Mesendoderm (in vitro differentiated cells): Measurements from ENCODE around the gene MORN4.

Experiments
- DNase-seq: peaks from one replicate; pipeline ENCODE4 v3.0.0; 2013
- H2AK5ac ChIP-seq: 2 replicates; pipeline ENCODE4 v1.6.1; 2013; ENCODE audit warnings: low read length, inconsistent platforms
- H2BK120ac ChIP-seq: 2 replicates; pipeline ENCODE4 v1.6.1; 2013; ENCODE audit warnings: low read depth, mild to moderate bottlenecking, low read length, moderate library complexity, mixed read lengths
- H2BK15ac ChIP-seq: replicated peaks from 2 replicates; pipeline ENCODE4 v1.6.1; 2013; ENCODE audit warnings: low read depth, mild to moderate bottlenecking, moderate library complexity
- H2BK5ac ChIP-seq: 2 replicates; pipeline ENCODE4 v1.6.1; 2013; ENCODE audit warnings: low read length, inconsistent platforms
- H3K18ac ChIP-seq: 2 replicates; pipeline ENCODE4 v1.6.1; 2013; ENCODE audit warnings: mild to moderate bottlenecking, low read length, mixed read lengths
- H3K23ac ChIP-seq: one replicate; pipeline ENCODE4 v1.6.1; 2013; ENCODE audit warnings: low read length
- H3K27ac ChIP-seq: 2 replicates; pipeline ENCODE4 v1.5.1; 2013; ENCODE audit warnings: low read depth, mild to moderate bottlenecking, inconsistent platforms, low read length, moderate library complexity
- H3K27me3 ChIP-seq: 2 replicates; pipeline ENCODE4 v1.6.1; 2013; ENCODE audit warnings: low read length, control low read depth, mild to moderate bottlenecking, inconsistent platforms; ENCODE audit not compliant: insufficient read depth, poor library complexity
- H3K36me3 ChIP-seq: 2 replicates; pipeline ENCODE4 v1.6.1; 2013; ENCODE audit warnings: low read length, inconsistent platforms; ENCODE audit not compliant: control insufficient read depth, insufficient read depth
- H3K4ac ChIP-seq: one replicate; pipeline ENCODE4 v1.6.1; 2013; ENCODE audit warnings: low read depth, mild to moderate bottlenecking, low read length, moderate library complexity
- H3K4me1 ChIP-seq: 2 replicates; pipeline ENCODE4 v1.6.1; 2013; ENCODE audit warnings: low read depth, low read length, inconsistent platforms; ENCODE audit not compliant: control insufficient read depth
- H3K4me2 ChIP-seq: 2 replicates; pipeline ENCODE4 v1.6.1; 2013; ENCODE audit warnings: low read length
- H3K4me3 ChIP-seq: 2 replicates; pipeline ENCODE4 v1.5.1; 2013; ENCODE audit warnings: mild to moderate bottlenecking, low read length
- H3K56ac ChIP-seq: one replicate; pipeline ENCODE4 v1.6.1; 2013; ENCODE audit warnings: low read length
- H3K79me1 ChIP-seq: 2 replicates; pipeline ENCODE4 v1.6.1; 2013; ENCODE audit warnings: low read length, inconsistent platforms
- H3K79me2 ChIP-seq: 2 replicates; pipeline ENCODE4 v1.6.1; 2013; ENCODE audit warnings: mild to moderate bottlenecking, low read length; ENCODE audit not compliant: control insufficient read depth, insufficient read depth
- H3K9ac ChIP-seq: 2 replicates; pipeline ENCODE4 v1.6.1; 2013; ENCODE audit warnings: low read length, inconsistent platforms
- H4K5ac ChIP-seq: one replicate; pipeline ENCODE4 v1.6.1; 2013; ENCODE audit warnings: low read length
- H4K8ac ChIP-seq: one replicate; pipeline ENCODE4 v1.6.1; 2013; ENCODE audit warnings: low read depth, mild to moderate bottlenecking, control low read depth, low read length, moderate library complexity
- WGBS: extraction: QIAGEN DNeasy Blood & Tissue Kit; methylation state at CpG from one replicate; pipeline ENCODE4 v1.1.7; 2013; ENCODE audit warnings: low lambda C conversion rate, missing lambda C conversion rate; ENCODE audit not compliant: insufficient coverage; ENCODE audit errors: extremely low coverage; 5-methylcytosine and 5-hydroxymethylcytosine counted together

MORN4 gene

DNA sequence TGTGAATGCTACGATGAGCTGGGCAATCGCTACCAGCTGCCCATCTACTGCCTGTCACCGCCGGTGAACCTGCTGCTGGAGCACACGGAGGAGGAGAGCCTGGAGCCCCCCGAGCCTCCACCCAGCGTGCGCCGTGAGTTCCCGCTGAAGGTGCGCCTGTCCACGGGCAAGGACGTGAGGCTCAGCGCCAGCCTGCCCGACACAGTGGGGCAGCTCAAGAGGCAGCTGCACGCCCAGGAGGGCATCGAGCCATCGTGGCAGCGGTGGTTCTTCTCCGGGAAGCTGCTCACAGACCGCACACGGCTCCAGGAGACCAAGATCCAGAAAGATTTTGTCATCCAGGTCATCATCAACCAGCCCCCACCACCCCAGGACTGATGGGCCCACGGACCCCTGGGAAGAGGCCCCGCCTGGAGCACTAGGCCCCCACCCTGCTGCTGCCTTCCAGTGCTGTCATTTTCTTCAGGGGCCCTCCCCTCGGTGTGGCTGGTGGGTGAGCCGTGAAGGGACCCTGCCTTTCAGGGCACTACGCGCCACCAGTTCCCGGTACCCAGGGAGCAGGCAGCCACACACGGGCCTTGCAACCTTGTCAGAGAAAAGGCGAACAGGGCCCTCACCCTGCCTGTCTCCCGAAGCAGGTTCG lies 63.0 kb downstream of the MORN4 start:
- H2BK5ac ChIP-seq: no peak overlapping the region
- H3K4me2 ChIP-seq: no peak overlapping the region
- H2BK15ac ChIP-seq: no peak overlapping the region
- no peak overlapping the region for H3K4ac ChIP-seq
- no peaks in the 10 kb centered on the region for H3K27me3 ChIP-seq
- no peak overlapping the region for H3K23ac ChIP-seq
- no peaks in the 10 kb centered on the region for H3K79me1 ChIP-seq
- no peak for DNase-seq
- H3K56ac ChIP-seq: no peak overlapping the region
- no peak overlapping the region for H2AK5ac ChIP-seq
- no peak overlapping the region for H3K4me3 ChIP-seq
- no peaks in the 10 kb centered on the region for H3K4me1 ChIP-seq
- no peak overlapping the region for H3K9ac ChIP-seq
- H3K79me2 ChIP-seq: no peaks in the 10 kb centered on the region
- H3K36me3 ChIP-seq: no peaks in the 10 kb centered on the region
- no peak overlapping the region for H4K8ac ChIP-seq
- H2BK120ac ChIP-seq: no peak overlapping the region
- no peak overlapping the region for H3K18ac ChIP-seq
- no peak overlapping the region for H4K5ac ChIP-seq
- H3K27ac ChIP-seq: no peak overlapping the region
- WGBS: no CpG with 5 or more reads among the region's 33 CpGs

DNA sequence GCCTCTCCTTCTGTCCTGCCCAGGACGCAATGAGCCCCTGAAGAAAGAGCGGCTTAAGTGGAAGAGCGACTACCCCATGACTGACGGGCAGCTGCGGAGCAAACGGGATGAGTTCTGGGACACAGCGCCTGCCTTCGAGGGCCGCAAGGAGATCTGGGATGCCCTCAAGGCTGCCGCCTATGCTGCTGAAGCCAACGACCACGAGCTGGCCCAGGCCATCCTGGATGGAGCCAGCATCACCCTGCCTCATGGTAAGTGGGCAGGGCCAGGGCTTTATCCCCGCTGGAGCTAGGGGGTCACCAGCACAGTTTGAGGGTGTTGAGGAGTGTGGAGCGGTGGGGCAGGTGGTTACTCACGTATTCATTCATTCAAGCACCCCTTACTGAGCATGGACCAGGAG lies 65.4 kb downstream of the MORN4 start:
- no peak overlapping the region for H3K23ac ChIP-seq
- no CpG with 5 or more reads among the region's 15 CpGs for WGBS
- H2AK5ac ChIP-seq: no peak overlapping the region
- no peak overlapping the region for H3K18ac ChIP-seq
- H3K27me3 ChIP-seq: no peaks in the 10 kb centered on the region
- no peak for DNase-seq
- H3K56ac ChIP-seq: no peak overlapping the region
- H4K8ac ChIP-seq: no peak overlapping the region
- no peak overlapping the region for H3K9ac ChIP-seq
- no peak overlapping the region for H2BK15ac ChIP-seq
- H3K79me2 ChIP-seq: no peaks in the 10 kb centered on the region
- H3K4me3 ChIP-seq: no peak overlapping the region
- H2BK120ac ChIP-seq: no peak overlapping the region
- no peak overlapping the region for H3K27ac ChIP-seq
- H3K4me2 ChIP-seq: no peak overlapping the region
- no peaks in the 10 kb centered on the region for H3K36me3 ChIP-seq
- H3K4ac ChIP-seq: no peak overlapping the region
- H4K5ac ChIP-seq: no peak overlapping the region
- no peaks in the 10 kb centered on the region for H3K4me1 ChIP-seq
- H3K79me1 ChIP-seq: no peaks in the 10 kb centered on the region
- H2BK5ac ChIP-seq: no peak overlapping the region

GRCh38 chr10:97566336-97566996 lies 66.8 kb downstream of the MORN4 start:
- H2BK120ac ChIP-seq: no peak overlapping the region
- no peak overlapping the region for H3K56ac ChIP-seq
- H3K27ac ChIP-seq: no peak overlapping the region
- H4K8ac ChIP-seq: no peak overlapping the region
- H3K9ac ChIP-seq: no peak overlapping the region
- H3K4ac ChIP-seq: no peak overlapping the region
- H3K4me3 ChIP-seq: no peak overlapping the region
- H2AK5ac ChIP-seq: no peak overlapping the region
- DNase-seq: peak; percentile 36
- no peaks in the 10 kb centered on the region for H3K79me2 ChIP-seq
- no peak overlapping the region for H4K5ac ChIP-seq
- no peak overlapping the region for H3K4me2 ChIP-seq
- H3K27me3 ChIP-seq: no peaks in the 10 kb centered on the region
- no peak overlapping the region for H3K23ac ChIP-seq
- H2BK5ac ChIP-seq: no peak overlapping the region
- H3K4me1 ChIP-seq: no peaks in the 10 kb centered on the region
- no peaks in the 10 kb centered on the region for H3K79me1 ChIP-seq
- no peak overlapping the region for H3K18ac ChIP-seq
- no CpG with 5 or more reads among the region's 2 CpGs for WGBS
- H3K36me3 ChIP-seq: no peaks in the 10 kb centered on the region
- no peak overlapping the region for H2BK15ac ChIP-seq

DNA sequence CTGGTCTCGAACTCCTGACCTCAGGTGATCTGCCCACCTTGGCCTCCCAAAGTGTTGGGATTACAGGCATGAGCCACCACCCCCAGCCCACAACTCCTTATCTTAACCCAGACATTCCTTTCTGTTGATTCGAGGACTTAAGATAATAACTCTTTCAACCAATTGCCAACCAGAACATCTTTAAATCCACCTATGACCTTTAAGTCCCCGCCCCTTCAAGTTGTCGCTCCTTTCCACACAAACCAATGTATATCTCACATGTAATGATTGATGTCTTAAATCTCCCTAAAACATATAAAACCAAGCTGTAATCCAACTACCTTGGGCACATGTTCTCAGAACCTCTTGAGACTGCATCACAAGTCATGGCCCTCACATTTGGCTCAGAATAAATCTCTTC lies 68.5 kb downstream of the MORN4 start:
- no peak overlapping the region for H3K23ac ChIP-seq
- no peak overlapping the region for H2AK5ac ChIP-seq
- no peaks in the 10 kb centered on the region for H3K27me3 ChIP-seq
- no peak overlapping the region for H3K27ac ChIP-seq
- H3K4me1 ChIP-seq: no peaks in the 10 kb centered on the region
- no peak overlapping the region for H3K4ac ChIP-seq
- no peaks in the 10 kb centered on the region for H3K79me2 ChIP-seq
- H2BK5ac ChIP-seq: no peak overlapping the region
- no peak overlapping the region for H3K4me2 ChIP-seq
- no peak overlapping the region for H2BK15ac ChIP-seq
- no peak overlapping the region for H3K9ac ChIP-seq
- H3K4me3 ChIP-seq: no peak overlapping the region
- H3K79me1 ChIP-seq: no peaks in the 10 kb centered on the region
- WGBS: no CpG with 5 or more reads among the region's 4 CpGs
- peak; percentile 89 for DNase-seq
- no peak overlapping the region for H3K18ac ChIP-seq
- no peak overlapping the region for H4K8ac ChIP-seq
- no peaks in the 10 kb centered on the region for H3K36me3 ChIP-seq
- H3K56ac ChIP-seq: no peak overlapping the region
- no peak overlapping the region for H2BK120ac ChIP-seq
- no peak overlapping the region for H4K5ac ChIP-seq
